H9 (cell line): Measurements from ENCODE around the gene BFSP2. TPM values are rescaled to one million over a fixed set of nuclear protein-coding genes. Genes with fewer than 3 reads are reported as not detected.
A peak's percentile ranks its signal among the peaks of the same experiment; 100 is the strongest.

Experiments used
- DNase-seq: peaks from one replicate; pipeline ENCODE4 v3.0.0-alpha.2; 2017
- H2AFZ ChIP-seq: one replicate; pipeline ENCODE4 v1.6.1; 2013; ENCODE audit warnings: mild to moderate bottlenecking, low read length, control low read depth, moderate library complexity
- H2AK5ac ChIP-seq: 2 replicates; pipeline ENCODE4 v1.6.1; 2013; ENCODE audit warnings: low read length, control low read depth, mixed read lengths; ENCODE audit not compliant: insufficient read length
- H2BK120ac ChIP-seq: one replicate; pipeline ENCODE4 v1.6.1; 2013; ENCODE audit warnings: low read depth, mild to moderate bottlenecking, low read length, control low read depth, inconsistent platforms; ENCODE audit not compliant: poor library complexity, severe bottlenecking
- H2BK12ac ChIP-seq: 2 replicates; pipeline ENCODE4 v1.6.1; 2013; ENCODE audit warnings: low read length, control low read depth, mixed read lengths, low read depth; ENCODE audit not compliant: insufficient read length
- H2BK15ac ChIP-seq: 2 replicates; pipeline ENCODE4 v1.6.1; 2013; ENCODE audit warnings: low read depth, low read length, control low read depth
- H2BK20ac ChIP-seq: one replicate; pipeline ENCODE4 v1.6.1; 2013; ENCODE audit warnings: low read depth, mild to moderate bottlenecking, low read length, control low read depth, inconsistent platforms; ENCODE audit not compliant: poor library complexity, severe bottlenecking
- H2BK5ac ChIP-seq: 2 replicates; pipeline ENCODE4 v1.6.1; 2013; ENCODE audit warnings: low read length, control low read depth, mixed read lengths; ENCODE audit not compliant: insufficient read length
- H3K14ac ChIP-seq: 2 replicates; pipeline ENCODE4 v1.6.1; 2013; ENCODE audit warnings: low read length, control low read depth; ENCODE audit not compliant: insufficient read depth
- H3K18ac ChIP-seq: 2 replicates; pipeline ENCODE4 v1.6.1; 2013; ENCODE audit warnings: low read depth, mild to moderate bottlenecking, mixed read lengths, low read length, control low read depth; ENCODE audit not compliant: insufficient read length
- H3K23ac ChIP-seq: 2 replicates; pipeline ENCODE4 v1.6.1; 2013; ENCODE audit warnings: low read length, control low read depth, mixed read lengths, low read depth; ENCODE audit not compliant: insufficient read length
- H3K23me2 ChIP-seq: 2 replicates; pipeline ENCODE4 v1.6.1; 2013; ENCODE audit warnings: low read depth, mild to moderate bottlenecking, mixed read lengths, low read length, control low read depth; ENCODE audit not compliant: insufficient read length, poor library complexity, severe bottlenecking
- H3K27ac ChIP-seq: 2 replicates; pipeline ENCODE4 v1.5.1; 2013; ENCODE audit warnings: low read length, control low read depth, mixed read lengths, low read depth; ENCODE audit not compliant: insufficient read length
- H3K27me3 ChIP-seq: 2 replicates; pipeline ENCODE4 v1.6.1; 2013; ENCODE audit warnings: low read length, control low read depth, inconsistent platforms; ENCODE audit not compliant: insufficient read depth
- H3K4ac ChIP-seq: 2 replicates; pipeline ENCODE4 v1.6.1; 2013; ENCODE audit warnings: low read depth, mild to moderate bottlenecking, control low read depth, inconsistent platforms, low read length, moderate library complexity
- H3K4me1 ChIP-seq: 2 replicates; pipeline ENCODE4 v1.6.1; 2013; ENCODE audit warnings: low read length, control low read depth, inconsistent platforms; ENCODE audit not compliant: insufficient read depth
- H3K4me2 ChIP-seq: 2 replicates; pipeline ENCODE4 v1.6.1; 2013; ENCODE audit warnings: low read length, control low read depth, mixed read lengths; ENCODE audit not compliant: insufficient read length, insufficient read depth
- H3K56ac ChIP-seq: 2 replicates; pipeline ENCODE4 v1.6.1; 2013; ENCODE audit warnings: low read depth, mild to moderate bottlenecking, mixed read lengths, low read length, control low read depth; ENCODE audit not compliant: insufficient read length
- H3K79me1 ChIP-seq: 2 replicates; pipeline ENCODE4 v1.6.1; 2013; ENCODE audit warnings: low read depth, mild to moderate bottlenecking, moderate library complexity, low read length, control low read depth, inconsistent platforms; ENCODE audit not compliant: insufficient read depth, poor library complexity, severe bottlenecking
- H3K79me2 ChIP-seq: 2 replicates; pipeline ENCODE4 v1.6.1; 2013; ENCODE audit warnings: low read length, control low read depth, inconsistent platforms; ENCODE audit not compliant: insufficient read depth
- H3K9ac ChIP-seq: 2 replicates; pipeline ENCODE4 v1.6.1; 2013; ENCODE audit warnings: low read length, control low read depth, mixed read lengths; ENCODE audit not compliant: insufficient read length; ENCODE audit errors: extremely low read depth
- H3K9me3 ChIP-seq: one replicate; pipeline ENCODE4 v1.6.1; 2013; ENCODE audit warnings: low read depth, low read length, inconsistent platforms; ENCODE audit not compliant: control insufficient read depth
- H3T11ph ChIP-seq: one replicate; pipeline ENCODE4 v1.6.1; 2013; ENCODE audit warnings: mild to moderate bottlenecking, low read length, control low read depth, inconsistent platforms
- H4K20me1 ChIP-seq: one replicate; pipeline ENCODE4 v1.6.1; 2013; ENCODE audit not compliant: control insufficient read depth, insufficient read length, insufficient read depth
- H4K5ac ChIP-seq: 2 replicates; pipeline ENCODE4 v1.6.1; 2013; ENCODE audit warnings: low read depth, mild to moderate bottlenecking, mixed read lengths, low read length, control low read depth; ENCODE audit not compliant: insufficient read length
- H4K8ac ChIP-seq: replicated peaks from 2 replicates; pipeline ENCODE4 v1.6.1; 2013; ENCODE audit warnings: low read length, control low read depth, mixed read lengths, low read depth; ENCODE audit not compliant: insufficient read length
- H4K91ac ChIP-seq: 2 replicates; pipeline ENCODE4 v1.6.1; 2013; ENCODE audit warnings: low read depth, mild to moderate bottlenecking, moderate library complexity, mixed read lengths, low read length, control low read depth; ENCODE audit not compliant: insufficient read length
- H3K27ac Mint-ChIP-seq, 3 experiments: 2 replicates in 2 of 3; 3 replicates in 1 of 3; pipeline ENCODE4 v1.8.0; 2020 to 2021; ENCODE audit warnings: mixed read lengths in 3 of 3, mild to moderate bottlenecking in 1 of 3, moderate library complexity in 1 of 3
- H3K27me3 Mint-ChIP-seq: 2 replicates; pipeline ENCODE4 v1.8.0; 2021; ENCODE audit warnings: low read depth, mild to moderate bottlenecking, moderate library complexity, mixed read lengths
- H3K36me3 Mint-ChIP-seq, 3 experiments: 2 replicates in 2 of 3; 3 replicates in 1 of 3; pipeline ENCODE4 v1.8.0; 2020 to 2021; ENCODE audit warnings: low read depth in 3 of 3, mixed read lengths in 3 of 3; ENCODE audit not compliant: insufficient read depth in 1 of 3
- H3K4me1 Mint-ChIP-seq, 2 experiments: 2 replicates each; pipeline ENCODE4 v1.8.0; 2020; ENCODE audit warnings: mixed read lengths in 2 of 2
- H3K4me3 Mint-ChIP-seq, 2 experiments: 2 replicates in 1 of 2; 3 replicates in 1 of 2; pipeline ENCODE4 v1.8.0; 2020 to 2021; ENCODE audit warnings: mild to moderate bottlenecking in 2 of 2, mixed read lengths in 2 of 2, moderate library complexity in 1 of 2
- H3K9me3 Mint-ChIP-seq, 2 experiments: 2 replicates in 1 of 2; 3 replicates in 1 of 2; pipeline ENCODE4 v1.8.0; 2020; ENCODE audit warnings: mild to moderate bottlenecking in 2 of 2, mixed read lengths in 2 of 2, moderate library complexity in 1 of 2
- WGBS: extraction: QIAGEN DNeasy Blood & Tissue Kit; methylation state at CpG from one replicate; pipeline ENCODE4 v1.1.7; 2013; ENCODE audit warnings: missing lambda C conversion rate, low lambda C conversion rate, mixed read lengths; ENCODE audit not compliant: insufficient read length; ENCODE audit errors: extremely low coverage; 5-methylcytosine and 5-hydroxymethylcytosine counted together
- total RNA-seq: library from RNA; stranded (reverse); gene quantifications from 2 replicates; pipeline ENCODE4 v1.2.1, GENCODE V29; 2021
- TF ChIP-seq, protein P1 (sequence below): fragments of 200-600 bp; sonication (generic); conservative IDR thresholded peaks from 3 replicates; pipeline ENCODE4 v1.8.0; 2021; ENCODE audit warnings: antibody characterized with exemption, mild to moderate bottlenecking

Gene BFSP2
- total RNA-seq, 1 experiment from 2014 or later: not detected

- Histone ChIP-seq H4K8ac (no peak overlapping the region), H2BK120ac (no peak overlapping the region), H3K56ac (no peak overlapping the region), H3K27me3 (no peaks in the 10 kb centered on the region), H2BK15ac (no peak overlapping the region), H3T11ph (no peak overlapping the region), H3K79me2 (no peaks in the 10 kb centered on the region), H3K79me1 (no peaks in the 10 kb centered on the region), H3K23me2 (no peaks in the 10 kb centered on the region), H3K4me1 (no peaks in the 10 kb centered on the region), H2AK5ac (no peak overlapping the region), H3K4me2 (no peak overlapping the region), H2AFZ (no peak overlapping the region), H4K5ac (no peak overlapping the region), H3K27ac (no peak overlapping the region), H3K9me3 (no peaks in the 10 kb centered on the region), H3K23ac (no peak overlapping the region), H4K20me1 (no peaks in the 10 kb centered on the region), H3K9ac (no peak overlapping the region), H3K18ac (no peak overlapping the region), H2BK12ac (no peak overlapping the region), H3K4ac (no peak overlapping the region), H2BK20ac (no peak overlapping the region), H2BK5ac (no peak overlapping the region), H3K14ac (no peak overlapping the region; the same call in 1 of the 2 replicates), H4K91ac (no peak overlapping the region)
- no peaks in the 10 kb centered on the region; a peak in 1 of 5 replicates for H3K9me3 Mint-ChIP-seq
- H3K4me3 Mint-ChIP-seq: no peak overlapping the region
- TF ChIP-seq, protein P1, sequence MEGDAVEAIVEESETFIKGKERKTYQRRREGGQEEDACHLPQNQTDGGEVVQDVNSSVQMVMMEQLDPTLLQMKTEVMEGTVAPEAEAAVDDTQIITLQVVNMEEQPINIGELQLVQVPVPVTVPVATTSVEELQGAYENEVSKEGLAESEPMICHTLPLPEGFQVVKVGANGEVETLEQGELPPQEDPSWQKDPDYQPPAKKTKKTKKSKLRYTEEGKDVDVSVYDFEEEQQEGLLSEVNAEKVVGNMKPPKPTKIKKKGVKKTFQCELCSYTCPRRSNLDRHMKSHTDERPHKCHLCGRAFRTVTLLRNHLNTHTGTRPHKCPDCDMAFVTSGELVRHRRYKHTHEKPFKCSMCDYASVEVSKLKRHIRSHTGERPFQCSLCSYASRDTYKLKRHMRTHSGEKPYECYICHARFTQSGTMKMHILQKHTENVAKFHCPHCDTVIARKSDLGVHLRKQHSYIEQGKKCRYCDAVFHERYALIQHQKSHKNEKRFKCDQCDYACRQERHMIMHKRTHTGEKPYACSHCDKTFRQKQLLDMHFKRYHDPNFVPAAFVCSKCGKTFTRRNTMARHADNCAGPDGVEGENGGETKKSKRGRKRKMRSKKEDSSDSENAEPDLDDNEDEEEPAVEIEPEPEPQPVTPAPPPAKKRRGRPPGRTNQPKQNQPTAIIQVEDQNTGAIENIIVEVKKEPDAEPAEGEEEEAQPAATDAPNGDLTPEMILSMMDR: no peak
- peaks cover 10 to 17% of the 10 kb centered on the region in 2 experiments for H3K4me1 Mint-ChIP-seq
- no peaks in the 10 kb centered on the region for H3K36me3 Mint-ChIP-seq
- DNase-seq: no peak
- no peaks in the 10 kb centered on the region; the same call in none of the 2 replicates for H3K27me3 Mint-ChIP-seq
- no CpG with 5 or more reads among the region's 3 CpGs for WGBS
- peak overlapping the region in 1 of 3 experiments; percentile 85; a peak in 2 of 7 replicates for H3K27ac Mint-ChIP-seq
These were observed 26.0 kb downstream of the BFSP2 start for GRCh38 chr3:133425898-133426297.
